ENCODE measurements around the gene RAPGEF4.
"Not testable (repeated sequence)": the region's sequence is repeated elsewhere in the genome, so short reads cannot be mapped to it uniquely, and the experiment has no call there.

The RAPGEF4 gene

GRCh38 chr2:172774302-172774701, 38.7 kb downstream of the RAPGEF4 start:
- no peak for DNase-seq (ENCODE audit: low read depth in 2 of 2)

DNA sequence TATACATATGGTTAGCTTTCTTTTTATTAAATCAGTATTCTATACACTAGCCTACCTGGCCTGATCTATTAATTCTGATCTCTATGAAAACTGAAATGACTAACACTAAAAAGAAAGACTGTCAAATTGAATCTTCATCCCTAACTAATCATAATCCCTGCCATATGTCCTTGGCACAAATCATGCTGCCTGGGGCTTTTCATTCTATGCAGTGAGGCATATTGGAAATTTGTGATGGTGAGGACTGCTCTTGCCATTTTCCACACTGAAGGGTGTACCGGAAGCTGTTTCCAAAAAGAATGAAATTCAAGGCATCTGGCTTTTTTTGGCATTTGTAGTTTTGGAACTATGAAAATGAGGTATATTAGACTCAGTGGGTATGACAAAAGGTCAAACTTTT, 39.7 kb downstream of the RAPGEF4 start:
- no peak for DNase-seq (ENCODE audit: low read depth in 2 of 2)

- no peak for DNase-seq (ENCODE audit: low read depth in 2 of 2)
Measured at GRCh38 chr2:172777431-172777830, 41.8 kb downstream of the RAPGEF4 start.

DNA sequence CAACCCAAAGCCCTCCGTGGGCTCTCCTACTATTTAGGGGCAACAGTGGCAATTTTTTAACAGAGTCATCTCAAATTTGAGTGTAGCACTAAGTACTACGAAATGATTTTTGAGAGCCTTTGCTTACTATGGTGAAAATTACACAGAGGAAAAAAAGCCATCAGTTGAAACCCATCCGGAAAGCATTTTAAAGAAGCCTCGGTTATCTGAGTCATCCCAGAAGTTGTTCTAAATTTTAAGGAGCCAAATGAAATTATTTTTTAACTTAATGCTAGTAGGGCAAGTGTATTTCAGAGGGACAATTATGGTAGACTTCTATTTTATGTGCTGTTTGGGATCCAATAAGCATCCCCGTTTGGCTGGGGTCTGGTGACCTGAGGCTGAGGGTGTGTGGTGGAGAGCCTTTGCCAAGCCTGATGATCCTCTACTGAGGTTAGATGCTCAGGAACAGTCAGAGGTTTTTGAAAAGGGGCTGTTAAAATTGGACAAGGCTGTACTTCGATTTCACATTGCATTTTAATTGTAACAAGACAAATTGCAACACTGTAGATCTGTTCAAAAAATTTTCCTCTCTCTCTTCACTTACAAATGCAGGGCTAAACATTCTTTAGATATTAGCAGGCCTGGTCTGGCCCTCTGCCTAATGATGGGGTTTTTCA, 47.0 kb downstream of the RAPGEF4 start:
- DNase-seq (ENCODE audit: low read depth in 2 of 2), result no peak

- DNase-seq (ENCODE audit: low read depth in 2 of 2), result no peak
Measured at GRCh38 chr2:172783165-172783898, 47.7 kb downstream of the RAPGEF4 start.

DNA sequence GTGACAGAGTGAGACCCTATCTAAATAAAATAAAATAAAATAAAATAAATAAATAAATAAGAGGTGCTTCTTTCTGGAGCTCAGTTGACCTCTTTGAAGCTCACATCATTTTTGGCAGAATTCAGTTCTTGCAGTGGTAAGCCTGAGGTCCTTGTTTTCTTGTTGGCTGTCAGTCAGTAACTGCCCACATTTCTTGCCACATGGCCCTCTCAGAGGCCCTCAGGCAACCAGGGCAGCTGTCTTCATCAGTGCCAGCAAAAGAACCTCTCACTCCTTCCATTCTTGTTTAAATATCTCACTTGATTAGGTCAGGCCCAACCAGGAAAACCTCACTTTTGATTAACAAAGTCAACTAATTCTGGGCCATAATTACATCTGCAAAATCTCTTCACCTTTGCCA, 53.2 kb downstream of the RAPGEF4 start:
- no peak for DNase-seq (ENCODE audit: low read depth in 2 of 2)

GRCh38 chr2:172790404-172790803, 54.8 kb downstream of the RAPGEF4 start:
- no peak for DNase-seq (ENCODE audit: low read depth in 2 of 2)

- DNase-seq (ENCODE audit: low read depth in 2 of 2), result no peak
Measured at GRCh38 chr2:172791953-172792352, 56.3 kb downstream of the RAPGEF4 start.

GRCh38 chr2:172792711-172793110, 57.1 kb downstream of the RAPGEF4 start:
- DNase-seq (ENCODE audit: low read depth in 2 of 2), result no peak

DNA sequence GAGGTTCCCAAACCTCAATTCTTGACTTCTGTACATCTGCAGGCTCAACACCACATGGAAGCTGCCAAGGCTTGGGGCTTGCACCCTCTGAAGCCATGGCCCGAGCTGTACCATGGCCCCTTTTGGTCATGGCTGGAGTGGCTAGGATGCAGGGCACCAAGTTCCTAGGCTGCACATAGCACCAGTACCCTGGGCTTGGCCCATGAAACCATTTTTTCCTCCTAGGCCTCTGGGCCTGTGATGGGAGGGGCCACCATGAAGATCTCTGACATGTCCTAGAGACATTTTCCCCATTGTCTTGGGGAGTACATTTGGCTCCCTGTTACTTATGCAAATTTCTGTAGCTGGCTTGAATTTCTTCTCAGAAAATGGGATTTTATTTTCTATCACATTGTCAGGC, 67.7 kb downstream of the RAPGEF4 start:
- DNase-seq (ENCODE audit: low read depth in 2 of 2), result not testable (repeated sequence)

DNA sequence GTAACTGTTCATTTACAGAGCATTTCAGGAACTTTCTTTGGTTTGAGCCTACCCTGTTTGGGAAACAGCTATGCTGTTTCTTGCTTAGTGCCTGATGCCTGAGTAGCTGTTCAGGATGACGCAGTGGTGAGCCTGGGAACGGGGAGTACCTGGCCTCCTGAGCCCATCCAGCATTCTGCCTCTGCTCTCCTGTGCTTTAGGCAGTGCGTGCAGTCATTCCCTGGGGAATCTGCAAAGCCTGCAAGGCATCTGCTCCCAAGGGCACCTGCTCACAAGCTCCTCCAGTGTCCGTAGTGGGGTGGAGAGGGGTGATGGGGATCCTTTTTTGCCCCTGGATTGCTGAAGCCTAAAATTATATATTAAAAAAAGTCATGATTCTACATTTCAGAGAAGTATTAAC, 68.8 kb downstream of the RAPGEF4 start:
- no peak for DNase-seq (ENCODE audit: low read depth in 2 of 2)

GRCh38 chr2:172806493-172806892, 70.8 kb downstream of the RAPGEF4 start:
- DNase-seq (ENCODE audit: low read depth in 2 of 2), result no peak

DNA sequence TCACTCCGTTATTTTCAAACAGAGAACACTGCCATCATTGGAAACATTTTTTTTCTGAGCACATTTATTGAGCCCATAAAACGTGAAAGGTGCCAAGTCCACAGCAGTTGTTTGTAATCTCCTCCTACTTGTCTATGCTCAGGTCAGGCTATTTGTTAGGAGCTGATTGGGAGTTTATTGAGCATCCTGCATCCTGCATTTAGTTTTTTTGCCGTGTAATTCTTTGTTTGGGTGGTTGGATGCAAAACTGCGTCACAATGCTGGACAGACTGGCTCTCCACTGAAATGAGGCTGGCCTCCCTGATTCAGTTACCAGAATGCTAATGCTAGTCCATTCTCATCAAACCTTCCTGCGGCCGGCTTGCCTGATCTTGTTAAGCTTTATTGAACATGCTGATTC, 71.4 kb downstream of the RAPGEF4 start:
- no peak for DNase-seq (ENCODE audit: low read depth in 2 of 2)

- DNase-seq (ENCODE audit: low read depth in 2 of 2), result no peak
Measured at GRCh38 chr2:172808156-172808555, 72.5 kb downstream of the RAPGEF4 start.

GRCh38 chr2:172811027-172811426, 75.4 kb downstream of the RAPGEF4 start:
- DNase-seq (ENCODE audit: low read depth in 2 of 2), result no peak

DNA sequence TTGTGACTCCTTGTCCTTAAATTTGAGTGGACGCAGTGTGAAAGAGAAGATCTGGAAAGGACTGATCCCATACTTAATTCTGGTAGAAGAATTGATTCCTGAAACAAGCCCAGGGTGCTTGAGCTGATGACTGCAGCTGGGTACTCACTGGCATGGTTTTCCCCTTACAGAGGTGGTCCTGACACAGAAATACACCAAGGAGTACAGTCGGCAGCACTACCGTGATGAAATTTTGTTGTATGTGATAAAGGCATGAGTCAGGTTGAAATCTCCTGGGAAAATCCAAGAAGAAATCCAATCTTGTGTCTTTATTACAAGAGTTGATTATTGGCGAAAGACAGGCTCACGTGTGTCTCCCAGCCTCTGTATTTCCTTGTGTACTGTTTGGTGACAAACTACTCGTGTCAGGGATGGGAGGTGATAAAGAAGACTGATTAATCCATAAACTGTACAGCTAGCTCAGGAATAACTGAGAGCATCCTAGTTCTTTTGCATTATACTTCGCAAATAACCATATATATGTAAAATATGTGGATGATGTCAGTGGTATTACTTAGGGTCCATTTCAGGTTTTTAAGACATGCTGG, 76.6 kb downstream of the RAPGEF4 start:
- DNase-seq (ENCODE audit: low read depth in 2 of 2), result no peak

- DNase-seq (ENCODE audit: low read depth in 2 of 2), result no peak
Measured at GRCh38 chr2:172813314-172813888, 77.8 kb downstream of the RAPGEF4 start.

DNA sequence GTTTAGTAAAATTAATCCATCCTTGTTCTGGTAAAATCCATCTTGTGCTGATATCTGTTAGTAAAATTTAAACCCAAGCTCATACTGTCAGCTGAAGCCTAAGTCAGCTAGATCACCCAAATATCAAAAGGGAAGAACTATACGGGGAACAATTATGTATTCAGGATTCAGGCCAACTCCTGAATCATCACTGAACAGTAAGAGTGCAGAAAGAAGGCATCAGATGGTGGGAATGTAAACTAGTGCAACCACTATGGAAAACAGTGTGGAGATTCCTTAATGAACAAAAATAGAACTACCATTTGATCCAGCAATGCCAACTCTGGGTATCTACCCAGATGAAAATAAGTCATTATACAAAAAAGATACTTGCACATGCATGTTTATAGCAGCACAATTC, 81.8 kb downstream of the RAPGEF4 start:
- no peak for DNase-seq (ENCODE audit: low read depth in 2 of 2)

DNA sequence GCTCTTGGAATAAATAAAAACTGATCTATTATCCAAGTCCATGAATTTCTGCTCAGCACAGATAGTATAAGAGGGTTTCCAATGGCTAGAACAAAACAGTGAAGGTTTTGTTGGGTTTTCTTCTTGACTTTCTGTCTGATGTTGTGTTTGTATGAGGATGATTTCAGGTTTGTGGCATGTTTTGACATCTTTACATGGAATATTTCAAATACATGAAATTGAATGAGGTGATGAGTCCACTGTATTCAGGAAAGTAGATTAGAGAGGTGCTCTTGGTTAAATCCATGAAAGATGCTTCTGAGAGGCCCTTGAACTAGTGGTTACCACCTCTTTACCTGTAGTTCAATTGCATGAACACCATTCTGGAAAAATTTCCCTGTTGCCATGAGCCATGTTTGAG, 84.3 kb downstream of the RAPGEF4 start:
- no peak for DNase-seq (ENCODE audit: low read depth in 2 of 2)

DNA sequence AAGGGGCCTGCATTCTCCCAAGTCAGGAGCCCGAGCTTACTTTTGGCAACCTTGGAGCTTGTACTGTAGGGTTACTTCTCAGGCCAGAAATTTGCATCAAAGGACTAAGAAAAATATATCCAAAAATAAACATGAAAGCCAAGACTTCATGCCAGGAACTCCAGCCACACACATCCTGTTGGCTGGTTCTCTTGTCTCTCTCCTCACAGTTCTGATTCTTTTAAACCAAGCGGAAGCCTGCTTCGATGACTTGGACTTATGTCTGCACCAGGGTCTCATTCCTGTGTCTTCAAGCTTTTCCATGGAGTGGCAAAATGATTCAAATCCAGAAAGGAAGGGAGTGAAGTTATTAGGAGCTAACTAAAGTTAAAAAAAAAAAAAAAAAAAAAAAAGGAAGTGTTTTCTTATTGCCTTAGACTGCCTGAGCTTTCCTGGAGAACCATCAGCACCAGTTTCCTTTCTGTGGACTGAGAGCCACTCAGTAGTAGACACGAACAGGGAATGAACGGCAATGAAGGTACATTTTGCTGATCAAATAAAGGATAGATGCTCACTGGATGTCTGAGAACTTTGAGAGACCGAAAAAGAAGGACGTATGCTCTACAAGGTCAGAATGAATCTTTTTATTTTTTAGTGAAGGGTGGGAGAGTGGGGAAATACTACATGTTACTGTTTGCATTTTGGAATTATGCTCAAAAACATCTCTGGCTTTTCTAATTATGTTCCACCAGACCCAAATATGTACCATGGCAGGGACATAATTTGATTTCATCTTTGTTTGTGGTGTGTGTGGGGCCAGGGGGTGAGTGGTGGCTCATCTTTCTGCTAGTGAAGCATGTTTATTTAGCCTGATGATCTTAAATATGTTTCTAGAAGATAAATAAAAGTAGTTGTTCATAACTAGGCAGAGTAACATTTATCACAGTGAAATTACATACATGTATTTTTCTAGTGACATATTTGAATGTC, 86.0 kb downstream of the RAPGEF4 start:
- no peak for DNase-seq (ENCODE audit: low read depth in 2 of 2)

DNA sequence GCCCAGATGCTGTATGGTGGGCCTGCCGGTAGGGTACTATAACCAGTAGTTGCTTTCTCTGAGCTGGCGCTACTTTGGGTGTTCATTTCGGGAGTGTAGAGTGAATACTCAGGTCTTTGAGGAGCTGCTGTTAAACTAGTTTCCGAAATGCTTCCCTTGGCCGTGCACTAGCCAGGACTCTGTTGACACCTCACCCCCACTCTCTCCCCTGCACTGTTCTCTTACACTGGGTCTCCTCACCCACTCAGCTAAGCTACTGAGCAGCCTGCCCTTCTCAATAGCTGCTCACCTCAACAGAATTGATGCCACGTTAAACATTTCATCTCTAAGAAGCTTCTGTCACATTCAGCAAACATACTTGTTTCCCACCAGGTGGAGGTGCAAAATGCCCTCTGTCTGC, 86.9 kb downstream of the RAPGEF4 start:
- DNase-seq (ENCODE audit: low read depth in 2 of 2), result no peak

Measured in stimulated activated CD8-positive, alpha-beta memory T cell treated with anti-CD3 and anti-CD28 coated beads, Interleukin-2, amount 100 ng/mL, for 48 hours (primary cell).